ENCODE data around the gene PGAP3. TPM values are rescaled to one million over a fixed set of nuclear protein-coding genes. Genes with fewer than 3 reads are reported as not detected.

PGAP3 gene
- total RNA-seq, 2 donors from 2014 or later: 7.9 to 16.0 TPM

- H3K9me3 Mint-ChIP-seq: no peaks in the 10 kb centered on the region
- peak overlapping the region in 1 of 2 donors; percentile 26 for H3K27ac Mint-ChIP-seq
- DNase-seq (ENCODE audit: low spot score in 2 of 2) (no peak), ATAC-seq (no peak)
- H3K36me3 Mint-ChIP-seq: peaks cover 0 to 6% of the 10 kb centered on the region in 2 donors
Measured at GRCh38 chr17:39660397-39661385, 27.2 kb downstream of the PGAP3 start.

GRCh38 chr17:39660011-39660360 is 27.9 kb downstream of the PGAP3 start:
- Mint-ChIP-seq H3K9me3 (no peaks in the 10 kb centered on the region), H3K36me3 (peaks cover 0 to 6% of the 10 kb centered on the region in 2 donors)
- no peak for DNase-seq (ENCODE audit: low spot score in 2 of 2)

GRCh38 chr17:39659279-39660010 is 28.4 kb downstream of the PGAP3 start:
- peaks cover 0 to 6% of the 10 kb centered on the region in 2 donors for H3K36me3 Mint-ChIP-seq
- no peak for DNase-seq (ENCODE audit: low spot score in 2 of 2)
- peak overlapping the region; percentile 74 to 93 for H3K27ac Mint-ChIP-seq
- H3K9me3 Mint-ChIP-seq: no peaks in the 10 kb centered on the region
- ATAC-seq: no peak

More at GRCh38 chr17:39660011-39660360, 27.9 kb downstream of the PGAP3 start:
- no peak for ATAC-seq
- H3K27ac Mint-ChIP-seq: peak overlapping the region; percentile 25 to 93

- Mint-ChIP-seq H3K9me3 (no peaks in the 10 kb centered on the region), H3K27ac (peak overlapping the region; percentile 55 to 74), H3K36me3 (peaks cover 0 to 6% of the 10 kb centered on the region in 2 donors)
- no peak for DNase-seq (ENCODE audit: low spot score in 2 of 2)
- no peak for ATAC-seq
Measured at GRCh38 chr17:39658760-39659159, 29.1 kb downstream of the PGAP3 start.

GRCh38 chr17:39658346-39658745 is 29.5 kb downstream of the PGAP3 start:
- Mint-ChIP-seq H3K9me3 (no peaks in the 10 kb centered on the region), H3K36me3 (peaks cover 0 to 6% of the 10 kb centered on the region in 2 donors), H3K27ac (peak overlapping the region in 1 of 2 donors; percentile 55)
- no peak for DNase-seq (ENCODE audit: low spot score in 2 of 2)
- ATAC-seq: no peak

- ATAC-seq (no peak), DNase-seq (ENCODE audit: low spot score in 2 of 2) (no peak)
- Mint-ChIP-seq H3K9me3 (no peaks in the 10 kb centered on the region), H3K27ac (peak overlapping the region; percentile 11 to 36), H3K36me3 (peaks cover 0 to 6% of the 10 kb centered on the region in 2 donors)
Measured at GRCh38 chr17:39655105-39655504, 32.8 kb downstream of the PGAP3 start.

- peak in 1 of 2 donors; percentile 90 for DNase-seq (ENCODE audit: low spot score in 2 of 2)
- H3K9me3 Mint-ChIP-seq: no peaks in the 10 kb centered on the region
- H3K27ac Mint-ChIP-seq: peak overlapping the region; percentile 12 to 84
- ATAC-seq: peak; percentile 82
- peaks cover 0 to 6% of the 10 kb centered on the region in 2 donors for H3K36me3 Mint-ChIP-seq
Measured at GRCh38 chr17:39653662-39654331, 34.1 kb downstream of the PGAP3 start.

- DNase-seq (ENCODE audit: low spot score in 2 of 2) (no peak), ATAC-seq (peak; percentile 13 to 34)
- Mint-ChIP-seq H3K36me3 (peaks cover 0 to 6% of the 10 kb centered on the region in 2 donors), H3K9me3 (no peaks in the 10 kb centered on the region), H3K27ac (peak overlapping the region in 1 of 2 donors; percentile 84)
Measured at GRCh38 chr17:39653316-39653661, 34.6 kb downstream of the PGAP3 start.

GRCh38 chr17:39652587-39653315 is 35.1 kb downstream of the PGAP3 start:
- Mint-ChIP-seq H3K9me3 (no peaks in the 10 kb centered on the region), H3K27ac (peak overlapping the region; percentile 67 to 84), H3K36me3 (peaks cover 0 to under 1% of the 10 kb centered on the region in 2 donors)
- peak in 1 of 2 donors; percentile 17 for ATAC-seq
- DNase-seq (ENCODE audit: low spot score in 2 of 2): no peak

GRCh38 chr17:39651923-39652586 is 35.8 kb downstream of the PGAP3 start:
- DNase-seq (ENCODE audit: low spot score in 2 of 2): no peak
- no peak for ATAC-seq
- H3K27ac Mint-ChIP-seq: peak overlapping the region; percentile 67 to 73
- H3K9me3 Mint-ChIP-seq: no peaks in the 10 kb centered on the region
- no peaks in the 10 kb centered on the region for H3K36me3 Mint-ChIP-seq

GRCh38 chr17:39650121-39650579 is 37.7 kb downstream of the PGAP3 start:
- Mint-ChIP-seq H3K27ac (peak overlapping the region in 1 of 2 donors; percentile 36), H3K36me3 (no peaks in the 10 kb centered on the region), H3K9me3 (no peaks in the 10 kb centered on the region)
- no peak for DNase-seq (ENCODE audit: low spot score in 2 of 2)
- no peak for ATAC-seq

GRCh38 chr17:39648616-39649366 is 39.1 kb downstream of the PGAP3 start:
- Mint-ChIP-seq H3K36me3 (no peaks in the 10 kb centered on the region), H3K9me3 (no peaks in the 10 kb centered on the region), H3K27ac (no peak overlapping the region)
- ATAC-seq (no peak), DNase-seq (ENCODE audit: low spot score in 2 of 2) (no peak)

GRCh38 chr17:39647256-39647655 is 40.6 kb downstream of the PGAP3 start:
- Mint-ChIP-seq H3K27ac (no peak overlapping the region), H3K9me3 (no peaks in the 10 kb centered on the region)
- DNase-seq (ENCODE audit: low spot score in 2 of 2): no peak

GRCh38 chr17:39643271-39643670 is 44.6 kb downstream of the PGAP3 start:
- ATAC-seq: peak in 1 of 2 donors; percentile 53
- Mint-ChIP-seq H3K27ac (peak overlapping the region; percentile 22 to 63), H3K9me3 (no peaks in the 10 kb centered on the region), H3K36me3 (peaks cover 0 to 4% of the 10 kb centered on the region in 2 donors)
- no peak for DNase-seq (ENCODE audit: low spot score in 2 of 2)

More at GRCh38 chr17:39647256-39647655, 40.6 kb downstream of the PGAP3 start:
- no peak for ATAC-seq
- no peaks in the 10 kb centered on the region for H3K36me3 Mint-ChIP-seq

Data from activated naive CD4-positive, alpha-beta T cell treated with anti-CD3 and anti-CD28 coated beads, Interleukin-2, amount 50 U/mL, for 72 hours (primary cell).